CD4-positive, alpha-beta T cell (primary cell): ENCODE data around the gene SPRED2. TPM values are rescaled to one million over a fixed set of nuclear protein-coding genes. Genes with fewer than 3 reads are reported as not detected.
A peak's percentile ranks its signal among the peaks of the same experiment; 100 is the strongest.

ENCODE experiments used
- ATAC-seq: fragments of 200-7000 bp; cut with Tn5 transposase; one replicate; pipeline ENCODE4 v1.10.0; 2022; ENCODE audit warnings: mild to moderate bottlenecking; ENCODE audit not compliant: poor library complexity
- CTCF ChIA-PET: fragments of 350-600 bp; sonication (Branson Sonifier 250); formaldehyde crosslinking; loops from one replicate; lab custom pipeline; 2021; ENCODE audit warnings: antibody characterized with exemption, inconsistent platforms; lab: Charles Lee
- POLR2A ChIA-PET: fragments of 350-600 bp; sonication (Branson Sonifier 250); formaldehyde crosslinking; loops from one replicate; lab custom pipeline; 2021; ENCODE audit warnings: antibody characterized with exemption, inconsistent platforms; lab: Charles Lee
- DNase-seq, 14 experiments: peaks; one replicate each; pipeline ENCODE4 v3.0.0-alpha.2; 2013 to 2020; ENCODE audit warnings: mixed read lengths in 2 of 14
- H3K27ac ChIP-seq, 2 donors: one replicate each; pipeline versions ENCODE4 v1.5.1 to v1.7.0; 2013; ENCODE audit warnings: low read length in 2 of 2, low read depth in 1 of 2, mild to moderate bottlenecking in 1 of 2
- H3K27me3 ChIP-seq, 2 experiments: 1 replicate in 1 of 2; 2 replicates in 1 of 2; pipeline versions ENCODE4 v1.6.1 to v1.7.0; 2013; ENCODE audit warnings: low read length in 2 of 2, control low read depth in 1 of 2, mild to moderate bottlenecking in 1 of 2, moderate library complexity in 1 of 2; ENCODE audit not compliant: insufficient read depth in 2 of 2, control insufficient read depth in 1 of 2
- H3K36me3 ChIP-seq: one replicate; pipeline ENCODE4 v1.6.1; 2013; ENCODE audit warnings: low read length, control low read depth; ENCODE audit not compliant: insufficient read depth
- H3K4me1 ChIP-seq: one replicate; pipeline ENCODE4 v1.6.1; 2013; ENCODE audit warnings: low read length, control low read depth; ENCODE audit not compliant: insufficient read depth
- H3K4me3 ChIP-seq: one replicate; pipeline ENCODE4 v1.5.1; 2013; ENCODE audit warnings: mild to moderate bottlenecking, low read length, moderate library complexity
- H3K9me3 ChIP-seq, 2 experiments: 1 replicate in 1 of 2; 2 replicates in 1 of 2; pipeline versions ENCODE4 v1.6.1 to v1.7.0; 2013; ENCODE audit warnings: low read length in 2 of 2, mild to moderate bottlenecking in 2 of 2, control low read depth in 1 of 2, moderate library complexity in 1 of 2; ENCODE audit not compliant: control insufficient read depth in 1 of 2, insufficient read depth in 1 of 2
- H3K27ac Mint-ChIP-seq: one replicate; pipeline ENCODE4 v1.8.0; 2020; ENCODE audit warnings: mixed read lengths
- H3K27me3 Mint-ChIP-seq: one replicate; pipeline ENCODE4 v1.8.0; 2021; ENCODE audit warnings: mixed read lengths
- H3K36me3 Mint-ChIP-seq: one replicate; pipeline ENCODE4 v1.8.0; 2021; ENCODE audit warnings: low read depth, mixed read lengths
- H3K4me1 Mint-ChIP-seq: one replicate; pipeline ENCODE4 v1.8.0; 2021; ENCODE audit warnings: low read depth, mixed read lengths
- H3K4me3 Mint-ChIP-seq: one replicate; pipeline ENCODE4 v1.8.0; 2020; ENCODE audit warnings: mild to moderate bottlenecking, mixed read lengths
- H3K9me3 Mint-ChIP-seq: one replicate; pipeline ENCODE4 v1.8.0; 2020; ENCODE audit warnings: mixed read lengths
- intact Hi-C, 2 experiments: fragments of 100-400 bp; cut with DNase I in 1 of 2; cut with micrococcal nuclease in 1 of 2; formaldehyde crosslinking; loops; one replicate each; pipeline versions ENCODE4 v1.15.1 to v1.9.0; 2023 to 2025; cut with DNase I, micrococcal nuclease
- total RNA-seq, 174 experiments: library from RNA in 2 of 174; stranded (reverse) in 2 of 174; gene quantifications; one replicate each; pipeline ENCODE4 v1.2.3 and lab custom pipeline; 2021 to 2026
- TF ChIP-seq, protein P1 (sequence below): fragments of 200-600 bp; IDR thresholded peaks from one replicate; pipeline ENCODE4 v1.8.0; 2022; ENCODE audit warnings: antibody characterized with exemption, mild to moderate bottlenecking

The SPRED2 gene
- total RNA-seq, 2 experiments from 2014 or later: 2.5 to 2.8 TPM

DNA sequence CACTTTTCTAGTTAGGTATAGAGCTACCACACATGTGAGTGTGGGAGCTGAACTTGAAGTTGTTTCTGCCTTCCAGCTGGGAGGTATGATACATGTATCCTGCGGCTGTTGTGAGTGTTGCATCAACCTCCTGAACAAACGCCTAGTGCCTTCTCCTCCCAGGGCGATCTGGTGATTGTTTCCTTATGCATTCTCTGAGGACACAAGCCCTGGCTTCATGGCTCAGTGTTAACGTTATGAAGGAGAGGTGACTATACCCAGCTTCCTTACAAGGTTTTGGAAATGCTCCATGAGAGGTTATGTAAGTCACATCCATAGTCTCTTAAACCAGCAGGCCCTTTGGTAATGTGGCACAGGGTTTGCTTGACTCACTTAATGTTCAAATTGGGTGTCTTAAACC, 64.9 kb downstream of the SPRED2 start:
- H3K27ac Mint-ChIP-seq: no peak overlapping the region
- intact Hi-C loops: no loop called here
- ChIA-PET POLR2A (interaction anchor here (1.3 kb wide), 1 partner anchor 10 kb away, joined by 4 read pairs; no protein-coding TSS in a partner anchor), CTCF (interaction anchor here (0.6 kb wide), 1 partner anchor 13 kb away, joined by 3 read pairs; no protein-coding TSS in a partner anchor)
- no peak overlapping the region for H3K27ac ChIP-seq
- TF ChIP-seq, protein P1, sequence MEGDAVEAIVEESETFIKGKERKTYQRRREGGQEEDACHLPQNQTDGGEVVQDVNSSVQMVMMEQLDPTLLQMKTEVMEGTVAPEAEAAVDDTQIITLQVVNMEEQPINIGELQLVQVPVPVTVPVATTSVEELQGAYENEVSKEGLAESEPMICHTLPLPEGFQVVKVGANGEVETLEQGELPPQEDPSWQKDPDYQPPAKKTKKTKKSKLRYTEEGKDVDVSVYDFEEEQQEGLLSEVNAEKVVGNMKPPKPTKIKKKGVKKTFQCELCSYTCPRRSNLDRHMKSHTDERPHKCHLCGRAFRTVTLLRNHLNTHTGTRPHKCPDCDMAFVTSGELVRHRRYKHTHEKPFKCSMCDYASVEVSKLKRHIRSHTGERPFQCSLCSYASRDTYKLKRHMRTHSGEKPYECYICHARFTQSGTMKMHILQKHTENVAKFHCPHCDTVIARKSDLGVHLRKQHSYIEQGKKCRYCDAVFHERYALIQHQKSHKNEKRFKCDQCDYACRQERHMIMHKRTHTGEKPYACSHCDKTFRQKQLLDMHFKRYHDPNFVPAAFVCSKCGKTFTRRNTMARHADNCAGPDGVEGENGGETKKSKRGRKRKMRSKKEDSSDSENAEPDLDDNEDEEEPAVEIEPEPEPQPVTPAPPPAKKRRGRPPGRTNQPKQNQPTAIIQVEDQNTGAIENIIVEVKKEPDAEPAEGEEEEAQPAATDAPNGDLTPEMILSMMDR: no peak
- H3K36me3 ChIP-seq: no peaks in the 10 kb centered on the region
- H3K4me3 Mint-ChIP-seq: no peak overlapping the region
- H3K27me3 ChIP-seq: no peaks in the 10 kb centered on the region
- ATAC-seq (no peak), DNase-seq (peak in 2 of 14 experiments; percentile 9 to 35)
- no peak overlapping the region for H3K4me3 ChIP-seq
- H3K9me3 ChIP-seq: no peaks in the 10 kb centered on the region
- no peaks in the 10 kb centered on the region for H3K4me1 Mint-ChIP-seq
- no peaks in the 10 kb centered on the region for H3K27me3 Mint-ChIP-seq
- no peaks in the 10 kb centered on the region for H3K4me1 ChIP-seq
- no peaks in the 10 kb centered on the region for H3K9me3 Mint-ChIP-seq
- no peaks in the 10 kb centered on the region for H3K36me3 Mint-ChIP-seq

DNA sequence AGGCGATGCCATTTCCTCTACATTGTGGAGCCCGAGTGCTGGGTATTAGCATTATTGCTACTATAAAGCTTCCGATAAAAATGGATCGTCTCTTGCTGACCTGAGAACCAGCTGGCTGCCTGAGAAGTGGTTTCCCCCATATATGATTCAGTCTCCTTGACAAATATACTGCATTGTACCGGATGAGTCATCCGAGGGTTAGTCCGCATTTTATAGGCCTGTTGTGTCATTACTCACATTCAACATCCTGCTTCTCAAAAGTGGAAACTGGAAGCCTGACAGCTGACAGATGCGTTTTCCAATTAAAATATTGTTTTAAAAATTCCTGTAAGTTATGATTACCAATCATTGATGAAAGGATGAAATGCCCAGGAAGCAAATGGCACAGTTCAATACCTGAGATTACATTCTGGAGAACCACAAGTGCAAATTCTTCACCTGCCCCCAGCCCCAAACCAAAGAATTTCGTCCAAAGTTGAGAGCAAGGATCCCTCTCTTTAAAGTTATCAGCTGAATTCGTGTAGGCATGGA, 65.7 kb downstream of the SPRED2 start:
- H3K27ac ChIP-seq: no peak overlapping the region
- Mint-ChIP-seq H3K36me3 (no peaks in the 10 kb centered on the region), H3K27ac (no peak overlapping the region), H3K27me3 (no peaks in the 10 kb centered on the region), H3K4me3 (no peak overlapping the region), H3K9me3 (no peaks in the 10 kb centered on the region), H3K4me1 (no peaks in the 10 kb centered on the region)
- H3K27me3 ChIP-seq: no peaks in the 10 kb centered on the region
- no peak overlapping the region for H3K4me3 ChIP-seq
- no peaks in the 10 kb centered on the region for H3K9me3 ChIP-seq
- H3K4me1 ChIP-seq: no peaks in the 10 kb centered on the region
- ATAC-seq (peak; percentile 32), DNase-seq (peak in 4 of 14 experiments; percentile 28 to 72 (median 51))
- POLR2A ChIA-PET: interaction anchor here (1.3 kb wide), 1 partner anchor 9 kb away, joined by 4 read pairs; no protein-coding TSS in a partner anchor
- TF ChIP-seq, protein P1: no peak
- intact Hi-C loops: no loop called here
- H3K36me3 ChIP-seq: no peaks in the 10 kb centered on the region
- CTCF ChIA-PET: interaction anchor here (0.6 kb wide), 1 partner anchor 14 kb away, joined by 3 read pairs; no protein-coding TSS in a partner anchor

DNA sequence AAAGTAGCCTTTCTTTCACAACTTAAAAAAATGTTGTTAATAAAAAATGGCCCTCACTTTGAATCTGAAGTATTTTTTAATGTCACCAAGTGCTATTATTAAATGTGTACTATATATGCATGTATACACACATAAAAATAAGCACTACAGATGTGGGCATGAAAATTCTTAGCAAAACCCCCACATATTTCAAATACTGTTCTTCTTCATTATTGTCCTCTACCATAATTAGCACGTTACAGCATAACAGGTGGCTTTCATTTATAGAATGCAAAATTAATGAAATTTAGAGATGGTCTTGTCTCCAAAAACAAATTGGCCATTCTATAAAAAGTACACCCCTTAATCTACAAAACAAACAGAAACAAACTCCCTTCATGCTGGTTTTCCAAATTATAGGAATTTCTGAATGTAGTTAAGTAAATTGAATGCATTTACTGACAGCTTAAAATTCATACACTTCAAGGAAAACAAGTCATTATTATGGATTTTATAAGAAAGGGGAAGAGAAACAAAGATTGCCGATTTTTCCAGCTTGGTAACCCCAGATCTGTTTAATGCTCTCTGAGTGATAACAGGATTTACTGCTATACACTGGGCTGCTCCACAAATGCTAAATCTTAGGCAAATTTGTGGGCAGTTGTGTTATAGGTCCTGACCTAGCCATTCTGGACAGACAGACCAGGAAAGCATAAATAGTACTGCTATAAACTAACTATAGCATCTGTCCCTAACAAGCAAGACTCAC, 67.2 kb downstream of the SPRED2 start:
- POLR2A ChIA-PET: no interaction called here
- Histone ChIP-seq H3K4me3 (no peak overlapping the region), H3K4me1 (no peaks in the 10 kb centered on the region), H3K27me3 (no peaks in the 10 kb centered on the region), H3K36me3 (no peaks in the 10 kb centered on the region), H3K27ac (no peak overlapping the region), H3K9me3 (no peaks in the 10 kb centered on the region)
- H3K36me3 Mint-ChIP-seq: no peaks in the 10 kb centered on the region
- CTCF ChIA-PET: no interaction called here
- H3K9me3 Mint-ChIP-seq: no peaks in the 10 kb centered on the region
- no peaks in the 10 kb centered on the region for H3K27me3 Mint-ChIP-seq
- H3K4me3 Mint-ChIP-seq: no peak overlapping the region
- intact Hi-C loops: no loop called here
- DNase-seq (no peak), ATAC-seq (no peak)
- no peaks in the 10 kb centered on the region for H3K4me1 Mint-ChIP-seq
- TF ChIP-seq, protein P1: no peak
- no peak overlapping the region for H3K27ac Mint-ChIP-seq
